NB4 (cell line): ENCODE results near the gene NTN5.

Experiments used
- MAX ChIP-seq: IDR thresholded peaks from 2 replicates; pipeline ENCODE4 v1.6.1; 2011; ENCODE audit warnings: low read depth, low read length
- POLR2A ChIP-seq: IDR thresholded peaks from 2 replicates; pipeline ENCODE4 v1.6.1; 2011; ENCODE audit warnings: mild to moderate bottlenecking; ENCODE audit not compliant: insufficient read length; ENCODE audit errors: extremely low read depth
- TF ChIP-seq, protein P1 (sequence below): IDR thresholded peaks from one replicate; pipeline ENCODE4 v1.5.1; 2012; ENCODE audit warnings: low read depth, low read length

GRCh38 chr19:48720251-48720612 is 47.4 kb upstream of the NTN5 start:
- TF ChIP-seq, protein P1, sequence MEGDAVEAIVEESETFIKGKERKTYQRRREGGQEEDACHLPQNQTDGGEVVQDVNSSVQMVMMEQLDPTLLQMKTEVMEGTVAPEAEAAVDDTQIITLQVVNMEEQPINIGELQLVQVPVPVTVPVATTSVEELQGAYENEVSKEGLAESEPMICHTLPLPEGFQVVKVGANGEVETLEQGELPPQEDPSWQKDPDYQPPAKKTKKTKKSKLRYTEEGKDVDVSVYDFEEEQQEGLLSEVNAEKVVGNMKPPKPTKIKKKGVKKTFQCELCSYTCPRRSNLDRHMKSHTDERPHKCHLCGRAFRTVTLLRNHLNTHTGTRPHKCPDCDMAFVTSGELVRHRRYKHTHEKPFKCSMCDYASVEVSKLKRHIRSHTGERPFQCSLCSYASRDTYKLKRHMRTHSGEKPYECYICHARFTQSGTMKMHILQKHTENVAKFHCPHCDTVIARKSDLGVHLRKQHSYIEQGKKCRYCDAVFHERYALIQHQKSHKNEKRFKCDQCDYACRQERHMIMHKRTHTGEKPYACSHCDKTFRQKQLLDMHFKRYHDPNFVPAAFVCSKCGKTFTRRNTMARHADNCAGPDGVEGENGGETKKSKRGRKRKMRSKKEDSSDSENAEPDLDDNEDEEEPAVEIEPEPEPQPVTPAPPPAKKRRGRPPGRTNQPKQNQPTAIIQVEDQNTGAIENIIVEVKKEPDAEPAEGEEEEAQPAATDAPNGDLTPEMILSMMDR: no peak
- TF ChIP-seq MAX (no peak), POLR2A (no peak)
